ENCODE data around the gene MEGF9.

DNA sequence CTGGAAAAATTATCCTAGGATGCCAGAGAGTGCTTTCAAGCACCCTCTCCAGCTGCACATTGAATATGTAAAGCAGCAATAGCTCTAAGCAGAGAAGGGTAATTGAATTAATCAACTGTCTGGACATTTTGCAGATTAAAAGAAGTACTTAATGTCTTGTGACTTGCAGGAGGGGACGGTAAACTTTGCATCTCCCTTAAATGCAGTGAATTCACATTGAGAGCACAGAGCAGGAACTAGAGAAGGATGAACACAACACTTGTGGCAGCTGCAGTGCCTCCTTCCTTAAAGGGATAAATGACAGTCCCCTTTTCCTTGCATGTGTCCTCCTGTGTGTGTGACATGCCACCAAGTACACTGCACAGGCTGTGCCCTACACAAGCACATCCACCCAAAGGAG, 126.9 kb downstream of the MEGF9 start:
- TF ChIP-seq, protein P1, sequence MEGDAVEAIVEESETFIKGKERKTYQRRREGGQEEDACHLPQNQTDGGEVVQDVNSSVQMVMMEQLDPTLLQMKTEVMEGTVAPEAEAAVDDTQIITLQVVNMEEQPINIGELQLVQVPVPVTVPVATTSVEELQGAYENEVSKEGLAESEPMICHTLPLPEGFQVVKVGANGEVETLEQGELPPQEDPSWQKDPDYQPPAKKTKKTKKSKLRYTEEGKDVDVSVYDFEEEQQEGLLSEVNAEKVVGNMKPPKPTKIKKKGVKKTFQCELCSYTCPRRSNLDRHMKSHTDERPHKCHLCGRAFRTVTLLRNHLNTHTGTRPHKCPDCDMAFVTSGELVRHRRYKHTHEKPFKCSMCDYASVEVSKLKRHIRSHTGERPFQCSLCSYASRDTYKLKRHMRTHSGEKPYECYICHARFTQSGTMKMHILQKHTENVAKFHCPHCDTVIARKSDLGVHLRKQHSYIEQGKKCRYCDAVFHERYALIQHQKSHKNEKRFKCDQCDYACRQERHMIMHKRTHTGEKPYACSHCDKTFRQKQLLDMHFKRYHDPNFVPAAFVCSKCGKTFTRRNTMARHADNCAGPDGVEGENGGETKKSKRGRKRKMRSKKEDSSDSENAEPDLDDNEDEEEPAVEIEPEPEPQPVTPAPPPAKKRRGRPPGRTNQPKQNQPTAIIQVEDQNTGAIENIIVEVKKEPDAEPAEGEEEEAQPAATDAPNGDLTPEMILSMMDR (IDR thresholded peaks at IDR 0.05; ENCODE audit: insufficient read depth, low read length) = no peak
- TF ChIP-seq, protein P2, sequence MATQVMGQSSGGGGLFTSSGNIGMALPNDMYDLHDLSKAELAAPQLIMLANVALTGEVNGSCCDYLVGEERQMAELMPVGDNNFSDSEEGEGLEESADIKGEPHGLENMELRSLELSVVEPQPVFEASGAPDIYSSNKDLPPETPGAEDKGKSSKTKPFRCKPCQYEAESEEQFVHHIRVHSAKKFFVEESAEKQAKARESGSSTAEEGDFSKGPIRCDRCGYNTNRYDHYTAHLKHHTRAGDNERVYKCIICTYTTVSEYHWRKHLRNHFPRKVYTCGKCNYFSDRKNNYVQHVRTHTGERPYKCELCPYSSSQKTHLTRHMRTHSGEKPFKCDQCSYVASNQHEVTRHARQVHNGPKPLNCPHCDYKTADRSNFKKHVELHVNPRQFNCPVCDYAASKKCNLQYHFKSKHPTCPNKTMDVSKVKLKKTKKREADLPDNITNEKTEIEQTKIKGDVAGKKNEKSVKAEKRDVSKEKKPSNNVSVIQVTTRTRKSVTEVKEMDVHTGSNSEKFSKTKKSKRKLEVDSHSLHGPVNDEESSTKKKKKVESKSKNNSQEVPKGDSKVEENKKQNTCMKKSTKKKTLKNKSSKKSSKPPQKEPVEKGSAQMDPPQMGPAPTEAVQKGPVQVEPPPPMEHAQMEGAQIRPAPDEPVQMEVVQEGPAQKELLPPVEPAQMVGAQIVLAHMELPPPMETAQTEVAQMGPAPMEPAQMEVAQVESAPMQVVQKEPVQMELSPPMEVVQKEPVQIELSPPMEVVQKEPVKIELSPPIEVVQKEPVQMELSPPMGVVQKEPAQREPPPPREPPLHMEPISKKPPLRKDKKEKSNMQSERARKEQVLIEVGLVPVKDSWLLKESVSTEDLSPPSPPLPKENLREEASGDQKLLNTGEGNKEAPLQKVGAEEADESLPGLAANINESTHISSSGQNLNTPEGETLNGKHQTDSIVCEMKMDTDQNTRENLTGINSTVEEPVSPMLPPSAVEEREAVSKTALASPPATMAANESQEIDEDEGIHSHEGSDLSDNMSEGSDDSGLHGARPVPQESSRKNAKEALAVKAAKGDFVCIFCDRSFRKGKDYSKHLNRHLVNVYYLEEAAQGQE (IDR thresholded peaks at IDR 0.05; ENCODE audit: insufficient replicate concordance, low read depth) = no peak
- no peak for TF ChIP-seq POLR2AphosphoS5 (IDR thresholded peaks at IDR 0.05; ENCODE audit: low read depth)
- no peak for TF ChIP-seq GABPA (IDR thresholded peaks at IDR 0.05; ENCODE audit: low read depth)
- no peak for TF ChIP-seq SPI1 (IDR thresholded peaks at IDR 0.05; ENCODE audit: borderline replicate concordance, low read depth)

Measured in HL-60 (cell line).